Vagina (tissue), 2 donors: Measurements from ENCODE around the gene DAB1. TPM values are rescaled to one million over a fixed set of nuclear protein-coding genes. Genes with fewer than 3 reads are reported as not detected.

Experiments
- DNase-seq, 2 donors: peaks; one replicate each; pipeline ENCODE4 v3.0.0-alpha.2; 2017; ENCODE audit errors: extremely low spot score in 2 of 2
- H3K27ac ChIP-seq: fragments of 200-600 bp; sonication (generic); one replicate; pipeline ENCODE4 v1.5.1; 2019
- H3K27me3 ChIP-seq: fragments of 200-600 bp; sonication (generic); one replicate; pipeline ENCODE4 v1.5.1; 2019
- H3K36me3 ChIP-seq, 2 donors: fragments of 200-600 bp; sonication (generic); one replicate each; pipeline ENCODE4 v1.5.1; 2017 to 2019
- H3K4me1 ChIP-seq: fragments of 200-600 bp; sonication (generic); one replicate; pipeline ENCODE4 v1.5.1; 2019
- H3K4me3 ChIP-seq, 2 donors: fragments of 200-600 bp; sonication (generic); 1 replicate in 1 of 2; 2 replicates in 1 of 2; pipeline ENCODE4 v1.5.1; 2016 to 2019
- H3K9me3 ChIP-seq: fragments of 200-600 bp; sonication (generic); one replicate; pipeline ENCODE4 v1.5.1; 2019
- CTCF ChIP-seq, 3 experiments: fragments of 450-650 bp in 2 of 3; fragments of 200-600 bp in 1 of 3; sonication (generic) in 1 of 3; IDR thresholded peaks; one replicate each; pipeline ENCODE4 v1.5.1; 2017 to 2019; ENCODE audit warnings: antibody characterized with exemption in 3 of 3, mild to moderate bottlenecking in 2 of 3, moderate library complexity in 2 of 3
- POLR2A ChIP-seq, 2 donors: fragments of 450-650 bp; IDR thresholded peaks; one replicate each; pipeline ENCODE4 v1.6.1; 2017; ENCODE audit warnings: antibody characterized with exemption in 2 of 2, mild to moderate bottlenecking in 2 of 2, moderate library complexity in 2 of 2
- POLR2AphosphoS5 ChIP-seq, 2 donors: sonication (generic); formaldehyde crosslinking; IDR thresholded peaks; one replicate each; pipeline ENCODE4 v1.9.0; 2017; ENCODE audit warnings: antibody characterized with exemption in 2 of 2, mild to moderate bottlenecking in 2 of 2, low read depth in 1 of 2; ENCODE audit not compliant: insufficient read depth in 1 of 2
- intact Hi-C: fragments of 100-400 bp; cut with DNase I; formaldehyde crosslinking; loops from one replicate; pipeline ENCODE4 v1.15.1; 2023
- total RNA-seq: library from RNA; depleted of rRNA; stranded (reverse); fragments of >200 nt; gene quantifications from one replicate; pipeline ENCODE4 v1.2.3, GENCODE V29; 2016

Gene DAB1
- total RNA-seq, 1 donor from 2014 or later, result 0.25 TPM

DNA sequence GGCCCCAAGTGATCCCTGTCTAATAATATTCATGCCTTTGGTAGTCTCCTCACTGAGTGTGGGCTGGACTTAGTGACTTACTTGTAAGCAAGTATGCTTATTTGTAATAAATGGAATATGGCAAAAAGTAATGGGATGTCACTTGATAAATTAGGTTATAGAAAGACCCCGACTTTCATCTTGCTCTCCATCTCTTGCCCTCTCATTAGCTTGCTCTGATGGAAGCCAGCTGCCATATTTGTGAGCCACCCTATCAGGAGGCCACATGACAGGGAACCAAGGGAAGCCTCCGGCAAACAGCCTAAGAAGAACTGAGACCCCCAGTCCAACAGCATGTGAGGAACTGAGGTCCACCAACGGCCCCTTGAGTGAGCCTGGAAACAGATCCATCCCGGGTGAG, 107.0 kb downstream of the DAB1 start:
- DNase-seq, result no peak
- intact Hi-C loops, result no loop called here
- no peak overlapping the region for H3K4me3 ChIP-seq
- H3K27me3 ChIP-seq, result no peaks in the 10 kb centered on the region
- no peaks in the 10 kb centered on the region for H3K9me3 ChIP-seq
- H3K36me3 ChIP-seq, result no peaks in the 10 kb centered on the region
- H3K4me1 ChIP-seq, result no peaks in the 10 kb centered on the region
- no peak overlapping the region for H3K27ac ChIP-seq
- TF ChIP-seq POLR2A (IDR thresholded peaks at IDR 0.05) (no peak), CTCF (IDR thresholded peaks at IDR 0.05) (no peak), POLR2AphosphoS5 (IDR thresholded peaks at IDR 0.05; ENCODE audit: insufficient read depth in 1 of 2, low read depth in 1 of 2) (no peak)

GRCh38 chr1:57316291-57316690, 107.6 kb downstream of the DAB1 start:
- H3K36me3 ChIP-seq, result no peaks in the 10 kb centered on the region
- intact Hi-C loops, result no loop called here
- H3K4me1 ChIP-seq, result no peaks in the 10 kb centered on the region
- H3K4me3 ChIP-seq, result no peak overlapping the region
- no peaks in the 10 kb centered on the region for H3K9me3 ChIP-seq
- no peaks in the 10 kb centered on the region for H3K27me3 ChIP-seq
- no peak overlapping the region for H3K27ac ChIP-seq
- DNase-seq, result no peak
- TF ChIP-seq CTCF (IDR thresholded peaks at IDR 0.05) (no peak), POLR2AphosphoS5 (IDR thresholded peaks at IDR 0.05; ENCODE audit: insufficient read depth in 1 of 2, low read depth in 1 of 2) (no peak), POLR2A (IDR thresholded peaks at IDR 0.05) (no peak)

DNA sequence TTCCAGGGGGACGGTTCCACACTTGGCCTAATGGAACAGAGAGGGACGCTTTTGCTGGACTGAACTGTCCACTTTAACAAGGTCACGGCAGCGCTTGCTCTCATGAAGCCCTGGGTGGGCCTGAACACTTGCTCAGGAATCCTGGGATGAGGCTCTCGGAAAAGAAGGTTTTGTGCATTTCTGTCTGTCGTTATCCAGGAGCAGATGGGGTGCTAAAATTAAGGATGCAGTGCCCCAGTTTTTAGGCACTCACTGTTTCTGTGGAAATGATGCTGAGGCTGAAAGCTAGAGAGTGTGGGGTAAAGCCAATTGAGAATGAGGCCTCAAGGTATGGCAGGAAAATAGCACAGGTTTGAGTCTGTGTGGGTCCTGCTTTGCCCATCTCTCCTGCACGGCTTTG, 111.0 kb downstream of the DAB1 start:
- intact Hi-C loops, result no loop called here
- H3K4me1 ChIP-seq, result no peaks in the 10 kb centered on the region
- H3K9me3 ChIP-seq, result no peaks in the 10 kb centered on the region
- no peak overlapping the region for H3K27ac ChIP-seq
- H3K36me3 ChIP-seq, result no peaks in the 10 kb centered on the region
- TF ChIP-seq POLR2AphosphoS5 (IDR thresholded peaks at IDR 0.05; ENCODE audit: insufficient read depth in 1 of 2, low read depth in 1 of 2), result no peak
- no peak for TF ChIP-seq POLR2A (IDR thresholded peaks at IDR 0.05)
- TF ChIP-seq CTCF (IDR thresholded peaks at IDR 0.05), result no peak
- no peaks in the 10 kb centered on the region for H3K27me3 ChIP-seq
- no peak for DNase-seq
- H3K4me3 ChIP-seq, result no peak overlapping the region

- Histone ChIP-seq H3K4me1 (no peaks in the 10 kb centered on the region), H3K9me3 (no peaks in the 10 kb centered on the region), H3K27me3 (no peaks in the 10 kb centered on the region), H3K36me3 (no peaks in the 10 kb centered on the region), H3K4me3 (no peak overlapping the region), H3K27ac (no peak overlapping the region)
- intact Hi-C loops, result no loop called here
- no peak for DNase-seq
- TF ChIP-seq POLR2A (IDR thresholded peaks at IDR 0.05), result no peak
- no peak for TF ChIP-seq CTCF (IDR thresholded peaks at IDR 0.05)
- no peak for TF ChIP-seq POLR2AphosphoS5 (IDR thresholded peaks at IDR 0.05; ENCODE audit: insufficient read depth in 1 of 2, low read depth in 1 of 2)
These were observed 112.4 kb downstream of the DAB1 start for GRCh38 chr1:57311411-57311810.

DNA sequence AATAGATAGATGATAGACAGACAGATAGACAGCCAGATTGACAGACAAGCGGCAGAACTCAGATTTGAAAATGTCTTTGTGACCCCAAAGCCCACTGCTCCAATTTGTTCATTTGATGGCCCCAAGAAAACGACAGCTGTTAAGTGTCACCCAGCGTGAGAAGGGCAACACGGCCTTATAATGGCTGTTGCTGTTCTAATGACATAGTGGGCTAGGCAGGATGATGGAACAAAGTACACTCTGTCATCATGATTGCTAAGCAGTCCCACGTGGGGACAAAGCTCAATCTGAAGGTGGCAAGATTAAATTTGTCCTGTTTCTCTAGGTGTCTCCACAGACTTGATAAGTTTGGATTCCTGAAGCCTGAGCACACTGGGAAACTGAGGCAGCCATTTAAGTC, 112.9 kb downstream of the DAB1 start:
- TF ChIP-seq POLR2A (IDR thresholded peaks at IDR 0.05) (no peak), CTCF (IDR thresholded peaks at IDR 0.05) (no peak), POLR2AphosphoS5 (IDR thresholded peaks at IDR 0.05; ENCODE audit: insufficient read depth in 1 of 2, low read depth in 1 of 2) (no peak)
- no peaks in the 10 kb centered on the region for H3K4me1 ChIP-seq
- intact Hi-C loops, result no loop called here
- H3K4me3 ChIP-seq, result no peak overlapping the region
- no peak for DNase-seq
- H3K36me3 ChIP-seq, result no peaks in the 10 kb centered on the region
- H3K27ac ChIP-seq, result no peak overlapping the region
- no peaks in the 10 kb centered on the region for H3K9me3 ChIP-seq
- no peaks in the 10 kb centered on the region for H3K27me3 ChIP-seq
